Trophoblast cell (in vitro differentiated cells and primary cell): ENCODE data around the gene UBE2L5.

Source experiments
- DNase-seq, 2 donors: peaks; one replicate each; pipeline ENCODE4 v3.0.0-alpha.2; 2016
- H2AFZ ChIP-seq: 2 replicates; pipeline ENCODE4 v1.6.1; 2013; ENCODE audit warnings: low read length, moderate library complexity, mild to moderate bottlenecking; ENCODE audit not compliant: insufficient read depth, poor library complexity
- H2AK5ac ChIP-seq: 2 replicates; pipeline ENCODE4 v1.6.1; 2013; ENCODE audit warnings: mild to moderate bottlenecking, low read length
- H2BK120ac ChIP-seq: 2 replicates; pipeline ENCODE4 v1.6.1; 2013; ENCODE audit warnings: low read length, mild to moderate bottlenecking, moderate library complexity; ENCODE audit not compliant: insufficient read depth, poor library complexity
- H2BK12ac ChIP-seq: 2 replicates; pipeline ENCODE4 v1.6.1; 2013; ENCODE audit warnings: mild to moderate bottlenecking, low read length, moderate library complexity
- H2BK5ac ChIP-seq: 2 replicates; pipeline ENCODE4 v1.6.1; 2013; ENCODE audit warnings: low read length, low read depth, moderate library complexity, mild to moderate bottlenecking; ENCODE audit not compliant: poor library complexity
- H3K14ac ChIP-seq: 2 replicates; pipeline ENCODE4 v1.6.1; 2013; ENCODE audit warnings: mild to moderate bottlenecking, low read length
- H3K18ac ChIP-seq: 2 replicates; pipeline ENCODE4 v1.6.1; 2013; ENCODE audit warnings: mild to moderate bottlenecking, low read length
- H3K23ac ChIP-seq: 2 replicates; pipeline ENCODE4 v1.6.1; 2013; ENCODE audit warnings: low read length
- H3K27ac ChIP-seq: 2 replicates; pipeline ENCODE4 v1.5.1; 2013; ENCODE audit warnings: low read depth, mild to moderate bottlenecking, inconsistent platforms, low read length, moderate library complexity
- H3K27me3 ChIP-seq: 2 replicates; pipeline ENCODE4 v1.6.1; 2013; ENCODE audit warnings: inconsistent platforms, mild to moderate bottlenecking, low read length, moderate library complexity; ENCODE audit not compliant: insufficient read depth
- H3K36me3 ChIP-seq, 2 experiments: 1 replicate in 1 of 2; 2 replicates in 1 of 2; pipeline ENCODE4 v1.6.1; 2013; ENCODE audit warnings: low read length in 2 of 2, mild to moderate bottlenecking in 2 of 2, moderate library complexity in 1 of 2; ENCODE audit not compliant: insufficient read depth in 2 of 2, control insufficient read depth in 1 of 2
- H3K4ac ChIP-seq: 2 replicates; pipeline ENCODE4 v1.6.1; 2013; ENCODE audit warnings: low read depth, mild to moderate bottlenecking, low read length, moderate library complexity
- H3K4me1 ChIP-seq, 2 experiments: 1 replicate in 1 of 2; 2 replicates in 1 of 2; pipeline ENCODE4 v1.6.1; 2013; ENCODE audit warnings: low read length in 2 of 2, mild to moderate bottlenecking in 2 of 2, moderate library complexity in 1 of 2; ENCODE audit not compliant: insufficient read depth in 2 of 2, control insufficient read depth in 1 of 2
- H3K4me2 ChIP-seq: 2 replicates; pipeline ENCODE4 v1.6.1; 2013; ENCODE audit warnings: inconsistent platforms, mild to moderate bottlenecking, low read length, moderate library complexity
- H3K4me3 ChIP-seq: 2 replicates; pipeline ENCODE4 v1.5.1; 2013; ENCODE audit warnings: mild to moderate bottlenecking, low read depth, low read length, inconsistent platforms
- H3K79me1 ChIP-seq: one replicate; pipeline ENCODE4 v1.6.1; 2013; ENCODE audit warnings: low read length
- H3K79me2 ChIP-seq: 2 replicates; pipeline ENCODE4 v1.6.1; 2013; ENCODE audit warnings: low read length, mild to moderate bottlenecking; ENCODE audit not compliant: control insufficient read depth, insufficient read depth, poor library complexity
- H3K9ac ChIP-seq: 2 replicates; pipeline ENCODE4 v1.6.1; 2013; ENCODE audit warnings: mild to moderate bottlenecking, low read length
- H3K9me3 ChIP-seq: 2 replicates; pipeline ENCODE4 v1.6.1; 2013; ENCODE audit warnings: low read depth, mild to moderate bottlenecking, control low read depth, inconsistent platforms, low read length; ENCODE audit not compliant: insufficient read depth
- H4K12ac ChIP-seq: 2 replicates; pipeline ENCODE4 v1.6.1; 2013; ENCODE audit warnings: low read depth, mild to moderate bottlenecking, low read length, moderate library complexity
- H4K8ac ChIP-seq: 2 replicates; pipeline ENCODE4 v1.6.1; 2013; ENCODE audit warnings: low read depth, mild to moderate bottlenecking, low read length, moderate library complexity
- H4K91ac ChIP-seq: one replicate; pipeline ENCODE4 v1.6.1; 2013; ENCODE audit warnings: low read depth, mild to moderate bottlenecking, low read length, moderate library complexity
- WGBS: extraction: QIAGEN DNeasy Blood & Tissue Kit; methylation state at CpG from one replicate; pipeline ENCODE4 v1.1.7; 2013; ENCODE audit warnings: missing lambda C conversion rate; ENCODE audit not compliant: insufficient read length, insufficient coverage; ENCODE audit errors: extremely low coverage; 5-methylcytosine and 5-hydroxymethylcytosine counted together

The UBE2L5 gene

DNA sequence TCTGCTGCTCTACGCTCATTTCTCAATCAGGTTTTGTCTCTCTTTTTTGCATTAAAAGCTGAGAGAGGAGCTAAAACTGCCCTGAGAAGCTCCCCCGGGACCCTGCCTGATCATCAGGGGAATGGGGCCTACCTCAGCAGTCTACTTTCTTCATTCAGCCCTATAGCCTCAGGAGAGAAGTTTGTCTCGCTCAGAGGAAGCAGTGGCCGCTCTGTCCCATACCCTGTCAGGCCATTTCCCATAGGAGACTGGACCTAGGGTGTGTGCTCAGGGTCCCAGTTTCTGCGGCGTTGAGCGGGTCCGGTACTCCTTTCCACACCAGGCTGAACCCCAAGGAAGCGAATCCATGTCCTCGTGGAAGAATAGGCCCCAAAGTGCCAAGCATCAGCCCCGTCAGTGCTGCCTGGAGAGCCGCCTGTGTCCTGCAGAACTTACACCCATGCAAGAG lies 21.7 kb downstream of the UBE2L5 start:
- no peak overlapping the region for H3K27ac ChIP-seq
- H2BK12ac ChIP-seq, result no peak overlapping the region
- peaks cover 10 to 11% of the 10 kb centered on the region in 2 experiments for H3K4me1 ChIP-seq
- no peak overlapping the region for H2BK5ac ChIP-seq
- no CpG with 5 or more reads among the region's 12 CpGs for WGBS
- no peak overlapping the region for H2BK120ac ChIP-seq
- no peak overlapping the region for H3K4me3 ChIP-seq
- no peak overlapping the region for H4K91ac ChIP-seq
- no peak for DNase-seq
- H3K4me2 ChIP-seq, result no peak overlapping the region
- no peaks in the 10 kb centered on the region for H3K9me3 ChIP-seq
- H3K36me3 ChIP-seq, result no peaks in the 10 kb centered on the region
- no peak overlapping the region for H3K23ac ChIP-seq
- no peak overlapping the region for H3K14ac ChIP-seq
- H3K9ac ChIP-seq, result no peak overlapping the region
- no peaks in the 10 kb centered on the region for H3K27me3 ChIP-seq
- H3K79me1 ChIP-seq, result peaks cover 9% of the 10 kb centered on the region
- H3K79me2 ChIP-seq, result no peaks in the 10 kb centered on the region
- H4K8ac ChIP-seq, result no peak overlapping the region
- H2AFZ ChIP-seq, result no peak overlapping the region
- H4K12ac ChIP-seq, result no peak overlapping the region
- H3K18ac ChIP-seq, result no peak overlapping the region
- no peak overlapping the region for H2AK5ac ChIP-seq
- H3K4ac ChIP-seq, result no peak overlapping the region

- no peaks in the 10 kb centered on the region for H3K9me3 ChIP-seq
- H3K4me3 ChIP-seq, result no peak overlapping the region
- H3K4me2 ChIP-seq, result peak overlapping the region; percentile 71
- H2BK120ac ChIP-seq, result no peak overlapping the region
- DNase-seq, result no peak
- no peak overlapping the region for H3K18ac ChIP-seq
- H3K9ac ChIP-seq, result no peak overlapping the region
- peak overlapping the region; percentile 8 for H2BK5ac ChIP-seq
- no peaks in the 10 kb centered on the region for H3K36me3 ChIP-seq
- no peaks in the 10 kb centered on the region for H3K79me2 ChIP-seq
- H2AK5ac ChIP-seq, result no peak overlapping the region
- H3K79me1 ChIP-seq, result peaks cover 9% of the 10 kb centered on the region
- H4K91ac ChIP-seq, result peak overlapping the region; percentile 29
- H3K27ac ChIP-seq, result peak overlapping the region; percentile 52
- peak overlapping the region; percentile 22 for H4K12ac ChIP-seq
- H2BK12ac ChIP-seq, result peak overlapping the region; percentile 7
- H3K4ac ChIP-seq, result no peak overlapping the region
- no peaks in the 10 kb centered on the region for H3K27me3 ChIP-seq
- H2AFZ ChIP-seq, result peak overlapping the region; percentile 80
- H4K8ac ChIP-seq, result peak overlapping the region; percentile 84
- no peak overlapping the region for H3K23ac ChIP-seq
- no peak overlapping the region for H3K14ac ChIP-seq
- peaks cover 10 to 11% of the 10 kb centered on the region in 2 experiments for H3K4me1 ChIP-seq
- no CpG with 5 or more reads among the region's 7 CpGs for WGBS
Measured at GRCh38 chr13:30446126-30446500, 23.8 kb downstream of the UBE2L5 start.

DNA sequence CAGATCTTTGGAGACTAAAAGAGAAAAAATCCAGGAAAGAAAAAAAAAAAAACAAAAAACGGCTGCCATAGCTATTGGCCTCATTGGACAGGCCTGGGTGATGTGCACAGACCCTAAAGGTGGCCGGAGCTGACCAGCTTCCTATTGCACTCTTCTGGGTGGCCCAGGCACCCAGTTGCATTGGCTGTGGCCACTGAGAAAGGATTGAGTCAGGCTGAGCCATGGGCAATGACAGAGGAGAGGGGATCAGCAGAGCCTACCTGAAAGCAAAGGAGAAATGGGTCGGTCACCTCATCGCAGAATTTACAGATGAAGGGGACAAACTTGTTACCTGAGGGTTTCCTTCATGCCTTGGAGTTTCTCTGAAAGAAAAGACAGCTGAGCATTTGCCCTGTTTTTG lies 26.1 kb downstream of the UBE2L5 start:
- H3K79me1 ChIP-seq, result peaks cover 9% of the 10 kb centered on the region
- H3K9ac ChIP-seq, result no peak overlapping the region
- H3K36me3 ChIP-seq, result no peaks in the 10 kb centered on the region
- WGBS, result no CpG with 5 or more reads among the region's 4 CpGs
- H3K4ac ChIP-seq, result no peak overlapping the region
- no peak overlapping the region for H3K14ac ChIP-seq
- H3K18ac ChIP-seq, result no peak overlapping the region
- H3K27ac ChIP-seq, result no peak overlapping the region
- no peak overlapping the region for H3K23ac ChIP-seq
- no peak overlapping the region for H3K4me3 ChIP-seq
- no peak overlapping the region for H2BK5ac ChIP-seq
- H3K27me3 ChIP-seq, result no peaks in the 10 kb centered on the region
- no peak overlapping the region for H2AFZ ChIP-seq
- H4K91ac ChIP-seq, result no peak overlapping the region
- no peak for DNase-seq
- no peak overlapping the region for H2BK120ac ChIP-seq
- no peaks in the 10 kb centered on the region for H3K79me2 ChIP-seq
- no peak overlapping the region for H3K4me2 ChIP-seq
- no peak overlapping the region for H4K8ac ChIP-seq
- peaks cover 10 to 11% of the 10 kb centered on the region in 2 experiments for H3K4me1 ChIP-seq
- no peak overlapping the region for H2BK12ac ChIP-seq
- no peaks in the 10 kb centered on the region for H3K9me3 ChIP-seq
- no peak overlapping the region for H2AK5ac ChIP-seq
- no peak overlapping the region for H4K12ac ChIP-seq

GRCh38 chr13:30450066-30450465 lies 27.8 kb downstream of the UBE2L5 start:
- H3K23ac ChIP-seq, result no peak overlapping the region
- no peak overlapping the region for H3K4me2 ChIP-seq
- H3K27me3 ChIP-seq, result no peaks in the 10 kb centered on the region
- no peak overlapping the region for H2BK5ac ChIP-seq
- peaks cover 10 to 11% of the 10 kb centered on the region in 2 experiments for H3K4me1 ChIP-seq
- H2BK120ac ChIP-seq, result no peak overlapping the region
- H2AFZ ChIP-seq, result no peak overlapping the region
- no peak overlapping the region for H3K27ac ChIP-seq
- no peaks in the 10 kb centered on the region for H3K36me3 ChIP-seq
- no peak overlapping the region for H4K91ac ChIP-seq
- H3K9me3 ChIP-seq, result no peaks in the 10 kb centered on the region
- no peak overlapping the region for H3K18ac ChIP-seq
- peaks cover 9% of the 10 kb centered on the region for H3K79me1 ChIP-seq
- no peak overlapping the region for H3K14ac ChIP-seq
- H3K9ac ChIP-seq, result no peak overlapping the region
- no peak overlapping the region for H3K4me3 ChIP-seq
- no peak overlapping the region for H4K8ac ChIP-seq
- no peak overlapping the region for H2BK12ac ChIP-seq
- no peak overlapping the region for H3K4ac ChIP-seq
- no peak overlapping the region for H4K12ac ChIP-seq
- H2AK5ac ChIP-seq, result no peak overlapping the region
- peak; percentile 84 to 92 for DNase-seq
- no peaks in the 10 kb centered on the region for H3K79me2 ChIP-seq
- WGBS, result no CpG with 5 or more reads among the region's 2 CpGs
